OCI-LY1 (cell line): ENCODE results near the gene MAP2K2.

Experiments
- H2AFZ ChIP-seq: fragments of 200-600 bp; sonication (generic), shearing (Covaris generic); 2 replicates; pipeline ENCODE4 v1.6.0; 2014; ENCODE audit warnings: antibody characterized with exemption, mild to moderate bottlenecking, low read length
- H3F3A ChIP-seq: fragments of 200-600 bp; sonication (generic), shearing (Covaris generic); 2 replicates; pipeline ENCODE4 v1.6.0; 2014; ENCODE audit warnings: mild to moderate bottlenecking, antibody characterized with exemption, low read length, moderate library complexity; ENCODE audit not compliant: insufficient read depth
- H3K27ac ChIP-seq: fragments of 200-600 bp; sonication (generic); 2 replicates; pipeline ENCODE4 v1.5.1; 2014; ENCODE audit warnings: low read length, mixed run types, mild to moderate bottlenecking, low read depth; ENCODE audit not compliant: poor library complexity, severe bottlenecking
- H3K27me3 ChIP-seq: fragments of 200-600 bp; sonication (generic); 2 replicates; pipeline ENCODE4 v1.6.0; 2014; ENCODE audit warnings: antibody characterized with exemption, mild to moderate bottlenecking, low read length, moderate library complexity; ENCODE audit not compliant: insufficient read depth
- H3K36me3 ChIP-seq: fragments of 200-600 bp; sonication (generic); 2 replicates; pipeline ENCODE4 v1.6.1; 2014; ENCODE audit warnings: mild to moderate bottlenecking, antibody characterized with exemption, low read length, moderate library complexity, mixed read lengths; ENCODE audit not compliant: insufficient read depth
- H3K4me1 ChIP-seq: fragments of 200-600 bp; sonication (generic); 2 replicates; pipeline ENCODE4 v1.5.1; 2014; ENCODE audit warnings: mild to moderate bottlenecking, low read length, moderate library complexity; ENCODE audit not compliant: insufficient read depth, severe bottlenecking
- H3K4me2 ChIP-seq: fragments of 200-600 bp; sonication (generic), shearing (Covaris generic); 2 replicates; pipeline ENCODE4 v1.6.1; 2014; ENCODE audit warnings: low read length
- H3K4me3 ChIP-seq: fragments of 200-600 bp; sonication (generic); 2 replicates; pipeline ENCODE4 v1.5.1; 2014; ENCODE audit warnings: low read length, low read depth, mild to moderate bottlenecking, mixed read lengths; ENCODE audit not compliant: poor library complexity, severe bottlenecking
- H3K79me2 ChIP-seq: fragments of 200-600 bp; shearing (Covaris generic); 2 replicates; pipeline ENCODE4 v1.6.1; 2016; ENCODE audit warnings: mixed run types, low read length, mixed read lengths; ENCODE audit not compliant: insufficient read depth
- H3K9ac ChIP-seq: fragments of 200-600 bp; sonication (generic), shearing (Covaris generic); 2 replicates; pipeline ENCODE4 v1.6.1; 2014; ENCODE audit warnings: mild to moderate bottlenecking, low read length, mixed read lengths
- H3K9me2 ChIP-seq: fragments of 200-600 bp; sonication (generic), shearing (Covaris generic); 2 replicates; pipeline ENCODE4 v1.6.1; 2014; ENCODE audit warnings: low read depth, mild to moderate bottlenecking, low read length, mixed read lengths
- H3K9me3 ChIP-seq: fragments of 200-600 bp; shearing (Covaris generic); 2 replicates; pipeline ENCODE4 v1.6.1; 2014; ENCODE audit warnings: low read length, mixed read lengths
- H4K20me1 ChIP-seq: fragments of 200-600 bp; sonication (generic), shearing (Covaris generic); 2 replicates; pipeline ENCODE4 v1.6.0; 2016; ENCODE audit warnings: mild to moderate bottlenecking, low read length; ENCODE audit not compliant: insufficient read depth
- EZH2 ChIP-seq: fragments of 200-600 bp; sonication (generic), shearing (Covaris generic); IDR thresholded peaks from 2 replicates; pipeline ENCODE4 v1.8.0; 2017; ENCODE audit warnings: borderline replicate concordance, mixed run types, mild to moderate bottlenecking, antibody characterized with exemption, low read length, moderate library complexity, mixed read lengths
- TF ChIP-seq, protein P1 (sequence below): fragments of 200-600 bp; sonication (generic), shearing (Covaris generic); IDR thresholded peaks from 2 replicates; pipeline ENCODE4 v1.5.1; 2017; ENCODE audit warnings: mild to moderate bottlenecking, antibody characterized with exemption, low read length, moderate library complexity, mixed read lengths

The MAP2K2 gene

DNA sequence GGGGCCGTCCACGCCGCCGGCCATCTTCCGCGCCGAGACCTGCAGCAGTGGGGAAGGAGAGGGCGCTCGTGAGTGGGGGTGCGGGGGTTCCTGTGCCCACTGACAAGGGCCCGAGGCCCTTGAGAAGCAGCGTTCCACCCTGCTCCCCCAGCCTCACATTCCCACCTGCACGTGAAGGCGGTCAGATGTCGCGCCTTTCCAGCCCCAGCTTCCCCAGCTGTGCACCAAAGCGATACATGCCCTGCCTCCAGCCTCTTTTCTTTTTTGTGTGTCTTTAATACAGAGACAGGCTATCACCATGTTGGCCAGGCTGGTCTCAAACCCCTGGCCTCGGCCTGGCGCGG is 68.7 kb downstream of the MAP2K2 start:
- Histone ChIP-seq H3K4me2 (no peak overlapping the region), H3K9me3 (no peaks in the 10 kb centered on the region), H3K4me3 (no peak overlapping the region), H3K4me1 (peaks cover 14% of the 10 kb centered on the region), H3K79me2 (peaks cover 52% of the 10 kb centered on the region), H3K27ac (no peak overlapping the region), H3K9me2 (no peaks in the 10 kb centered on the region), H2AFZ (no peak overlapping the region), H4K20me1 (no peaks in the 10 kb centered on the region), H3K36me3 (peaks cover 57% of the 10 kb centered on the region), H3K27me3 (no peaks in the 10 kb centered on the region), H3K9ac (no peak overlapping the region), H3F3A (no peaks in the 10 kb centered on the region)
- TF ChIP-seq EZH2, result no peak
- TF ChIP-seq, protein P1, sequence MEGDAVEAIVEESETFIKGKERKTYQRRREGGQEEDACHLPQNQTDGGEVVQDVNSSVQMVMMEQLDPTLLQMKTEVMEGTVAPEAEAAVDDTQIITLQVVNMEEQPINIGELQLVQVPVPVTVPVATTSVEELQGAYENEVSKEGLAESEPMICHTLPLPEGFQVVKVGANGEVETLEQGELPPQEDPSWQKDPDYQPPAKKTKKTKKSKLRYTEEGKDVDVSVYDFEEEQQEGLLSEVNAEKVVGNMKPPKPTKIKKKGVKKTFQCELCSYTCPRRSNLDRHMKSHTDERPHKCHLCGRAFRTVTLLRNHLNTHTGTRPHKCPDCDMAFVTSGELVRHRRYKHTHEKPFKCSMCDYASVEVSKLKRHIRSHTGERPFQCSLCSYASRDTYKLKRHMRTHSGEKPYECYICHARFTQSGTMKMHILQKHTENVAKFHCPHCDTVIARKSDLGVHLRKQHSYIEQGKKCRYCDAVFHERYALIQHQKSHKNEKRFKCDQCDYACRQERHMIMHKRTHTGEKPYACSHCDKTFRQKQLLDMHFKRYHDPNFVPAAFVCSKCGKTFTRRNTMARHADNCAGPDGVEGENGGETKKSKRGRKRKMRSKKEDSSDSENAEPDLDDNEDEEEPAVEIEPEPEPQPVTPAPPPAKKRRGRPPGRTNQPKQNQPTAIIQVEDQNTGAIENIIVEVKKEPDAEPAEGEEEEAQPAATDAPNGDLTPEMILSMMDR, result no peak

DNA sequence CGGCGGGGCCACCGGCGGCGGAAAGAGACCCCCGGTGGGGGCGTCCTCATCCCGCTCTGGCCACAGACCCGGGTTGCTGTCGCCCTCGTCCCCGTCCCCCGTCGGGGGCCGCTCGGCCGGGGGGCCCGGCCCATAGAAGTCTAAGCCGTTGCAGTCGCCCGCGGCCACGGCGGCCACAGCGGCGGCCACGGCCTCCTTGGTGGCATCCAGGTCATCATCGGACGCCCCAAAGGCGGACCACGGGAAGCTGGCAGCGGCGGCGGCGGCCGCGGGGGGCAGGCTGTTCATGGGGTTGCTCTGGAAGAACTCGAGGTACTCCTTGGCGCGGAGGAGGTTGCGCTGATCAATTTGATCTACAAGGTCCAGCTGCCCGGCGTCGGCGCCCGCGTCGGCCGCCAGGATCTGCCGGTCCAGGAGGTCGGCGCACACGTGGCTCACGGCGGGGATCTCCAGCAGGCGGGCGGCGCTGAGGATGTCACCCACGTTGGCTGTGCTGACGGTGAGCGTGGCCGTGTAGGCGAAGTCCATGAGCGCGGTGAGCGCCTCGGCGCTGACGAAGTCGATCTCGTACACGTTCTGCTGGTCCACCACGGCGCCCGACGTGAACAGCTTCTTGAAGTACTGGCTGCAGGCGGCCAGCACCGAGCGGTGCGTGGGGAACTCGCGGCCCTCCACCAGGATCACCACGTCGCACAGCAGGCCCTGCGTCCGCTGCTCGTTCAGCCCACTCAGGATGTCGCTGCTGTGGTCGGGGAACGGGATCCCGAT is 69.3 kb downstream of the MAP2K2 start:
- TF ChIP-seq, protein P1, result no peak
- no peak for TF ChIP-seq EZH2
- Histone ChIP-seq H3K9ac (no peak overlapping the region), H3K4me2 (no peak overlapping the region), H3K9me3 (no peaks in the 10 kb centered on the region), H3K9me2 (no peaks in the 10 kb centered on the region), H3F3A (no peaks in the 10 kb centered on the region), H4K20me1 (no peaks in the 10 kb centered on the region), H3K79me2 (peaks cover 48% of the 10 kb centered on the region), H3K4me1 (peaks cover 9% of the 10 kb centered on the region), H3K4me3 (no peak overlapping the region), H3K27me3 (no peaks in the 10 kb centered on the region), H3K36me3 (peaks cover 62% of the 10 kb centered on the region), H3K27ac (no peak overlapping the region), H2AFZ (no peak overlapping the region)

- Histone ChIP-seq H3K4me1 (no peaks in the 10 kb centered on the region), H4K20me1 (no peaks in the 10 kb centered on the region), H3K27me3 (no peaks in the 10 kb centered on the region), H3K27ac (no peak overlapping the region), H3F3A (no peaks in the 10 kb centered on the region), H3K9me2 (no peaks in the 10 kb centered on the region), H2AFZ (no peak overlapping the region), H3K9ac (no peak overlapping the region), H3K9me3 (no peaks in the 10 kb centered on the region), H3K36me3 (peaks cover 69% of the 10 kb centered on the region), H3K4me2 (no peak overlapping the region), H3K79me2 (peaks cover 39% of the 10 kb centered on the region), H3K4me3 (no peak overlapping the region)
- TF ChIP-seq EZH2, result no peak
- TF ChIP-seq, protein P1, result no peak
Measured at GRCh38 chr19:4053423-4054324, 70.2 kb downstream of the MAP2K2 start.
